Sigmoid colon (tissue), 4 donors: ENCODE measurements around the gene CLPX.

Source experiments
- POLR2AphosphoS5 ChIP-seq, 4 donors: sonication (generic); formaldehyde crosslinking; IDR thresholded peaks; one replicate each; pipeline ENCODE4 v1.6.1; 2017; ENCODE audit warnings: antibody characterized with exemption in 4 of 4
- TF ChIP-seq, protein P1 (sequence below), 4 experiments: fragments of 450-650 bp in 3 of 4; fragments of 200-600 bp in 1 of 4; IDR thresholded peaks; one replicate each; pipeline ENCODE4 v1.5.1; 2016 to 2019; ENCODE audit warnings: antibody characterized with exemption in 4 of 4, mild to moderate bottlenecking in 3 of 4, moderate library complexity in 2 of 4

DNA sequence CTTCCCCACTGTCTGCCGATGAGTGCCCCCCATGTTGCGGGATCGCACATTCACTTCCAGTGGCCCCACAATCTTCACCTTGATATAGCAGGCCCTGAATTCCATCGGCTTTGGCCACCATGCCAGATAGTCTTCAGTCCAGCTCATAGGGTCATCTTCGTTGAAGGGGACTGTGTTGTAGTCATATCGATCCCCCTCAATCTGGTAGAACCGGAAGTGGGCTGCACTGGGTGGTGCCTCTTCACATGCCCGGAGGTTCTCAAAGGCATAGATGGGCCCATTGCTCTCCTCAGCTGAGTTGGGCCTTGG, 12.1 kb upstream of the CLPX start:
- TF ChIP-seq, protein P1, sequence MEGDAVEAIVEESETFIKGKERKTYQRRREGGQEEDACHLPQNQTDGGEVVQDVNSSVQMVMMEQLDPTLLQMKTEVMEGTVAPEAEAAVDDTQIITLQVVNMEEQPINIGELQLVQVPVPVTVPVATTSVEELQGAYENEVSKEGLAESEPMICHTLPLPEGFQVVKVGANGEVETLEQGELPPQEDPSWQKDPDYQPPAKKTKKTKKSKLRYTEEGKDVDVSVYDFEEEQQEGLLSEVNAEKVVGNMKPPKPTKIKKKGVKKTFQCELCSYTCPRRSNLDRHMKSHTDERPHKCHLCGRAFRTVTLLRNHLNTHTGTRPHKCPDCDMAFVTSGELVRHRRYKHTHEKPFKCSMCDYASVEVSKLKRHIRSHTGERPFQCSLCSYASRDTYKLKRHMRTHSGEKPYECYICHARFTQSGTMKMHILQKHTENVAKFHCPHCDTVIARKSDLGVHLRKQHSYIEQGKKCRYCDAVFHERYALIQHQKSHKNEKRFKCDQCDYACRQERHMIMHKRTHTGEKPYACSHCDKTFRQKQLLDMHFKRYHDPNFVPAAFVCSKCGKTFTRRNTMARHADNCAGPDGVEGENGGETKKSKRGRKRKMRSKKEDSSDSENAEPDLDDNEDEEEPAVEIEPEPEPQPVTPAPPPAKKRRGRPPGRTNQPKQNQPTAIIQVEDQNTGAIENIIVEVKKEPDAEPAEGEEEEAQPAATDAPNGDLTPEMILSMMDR (IDR thresholded peaks at IDR 0.05) = no peak
- TF ChIP-seq POLR2AphosphoS5 (IDR thresholded peaks at IDR 0.05) = no peak
